PFSK-1 (cell line): ENCODE data around the gene NELFB.
A peak's percentile ranks its signal among the peaks of the same experiment; 100 is the strongest.

Source experiments
- FOXP2 ChIP-seq: optimal IDR thresholded peaks from 2 replicates; pipeline ENCODE3; 2011; ENCODE audit warnings: borderline replicate concordance, control low read depth, inconsistent platforms; ENCODE audit not compliant: insufficient read depth; ENCODE audit errors: extremely low read length, extremely low read depth
- POLR2AphosphoS5 ChIP-seq: IDR thresholded peaks from 2 replicates; pipeline ENCODE4 v1.6.1; 2012; ENCODE audit warnings: low read depth, mild to moderate bottlenecking, control low read depth, low read length, moderate library complexity
- REST ChIP-seq, 2 experiments: IDR thresholded peaks; 2 replicates each; pipeline versions ENCODE4 v1.6.1 to v1.8.0; 2011 to 2012; ENCODE audit warnings: low read depth in 2 of 2, low read length in 2 of 2, control low read depth in 1 of 2, inconsistent platforms in 1 of 2, mild to moderate bottlenecking in 1 of 2, moderate library complexity in 1 of 2; ENCODE audit not compliant: insufficient read depth in 1 of 2
- SIN3A ChIP-seq: IDR thresholded peaks from 2 replicates; pipeline ENCODE4 v1.6.1; 2012; ENCODE audit warnings: mild to moderate bottlenecking, low read length, moderate library complexity, borderline replicate concordance; ENCODE audit not compliant: insufficient read depth
- TAF1 ChIP-seq: IDR thresholded peaks from 2 replicates; pipeline ENCODE4 v1.6.1; 2012; ENCODE audit warnings: low read length, control low read depth, borderline replicate concordance; ENCODE audit not compliant: insufficient read depth

Gene NELFB

GRCh38 chr9:137303151-137303892 is 48.2 kb downstream of the NELFB start:
- TF ChIP-seq FOXP2, result no peak
- TF ChIP-seq POLR2AphosphoS5, result no peak
- TF ChIP-seq REST (IDR thresholded peaks at IDR 0.05; ENCODE audit: insufficient read depth in 1 of 2, low read depth in 2 of 2, low read length in 2 of 2), result no peak
- TF ChIP-seq TAF1, result no peak
- TF ChIP-seq SIN3A, result no peak

- TF ChIP-seq REST (IDR thresholded peaks at IDR 0.05; ENCODE audit: insufficient read depth in 1 of 2, low read depth in 2 of 2, low read length in 2 of 2) (no peak), TAF1 (no peak), FOXP2 (no peak)
These were observed 48.8 kb downstream of the NELFB start for GRCh38 chr9:137303893-137304382.

- TF ChIP-seq REST (IDR thresholded peaks at IDR 0.05; ENCODE audit: insufficient read depth in 1 of 2, low read depth in 2 of 2, low read length in 2 of 2) (no peak), TAF1 (no peak), SIN3A (no peak), FOXP2 (no peak), POLR2AphosphoS5 (no peak)
These were observed 49.4 kb downstream of the NELFB start for GRCh38 chr9:137304383-137305059.

GRCh38 chr9:137305060-137305797 is 50.1 kb downstream of the NELFB start:
- TF ChIP-seq REST (IDR thresholded peaks at IDR 0.05; ENCODE audit: insufficient read depth in 1 of 2, low read depth in 2 of 2, low read length in 2 of 2) (no peak), TAF1 (peak; percentile 17; the same call in 1 of the 2 replicates)
